Stomach (tissue), 9 donors: ENCODE data around the gene FBXL7. TPM values are rescaled to one million over a fixed set of nuclear protein-coding genes. Genes with fewer than 3 reads are reported as not detected.

Experiments
- DNase-seq, 2 donors: peaks; one replicate each; pipeline versions ENCODE4 v3.0.0 to v3.0.0-alpha.2; 2013 to 2019
- H3K27ac ChIP-seq, 5 donors: fragments of 200-600 bp in 4 of 5; sonication (generic) in 4 of 5; one replicate each; pipeline ENCODE4 v1.5.1; 2013 to 2019; ENCODE audit warnings: mild to moderate bottlenecking in 1 of 5, moderate library complexity in 1 of 5
- H3K27me3 ChIP-seq, 3 donors: fragments of 200-600 bp; sonication (generic); one replicate each; pipeline ENCODE4 v1.5.1; 2017 to 2019; ENCODE audit warnings: mixed run types in 1 of 3
- H3K36me3 ChIP-seq, 4 donors: fragments of 200-600 bp; sonication (generic); 1 replicate in 3 of 4; 2 replicates in 1 of 4; pipeline ENCODE4 v1.5.1; 2016 to 2019
- H3K4me1 ChIP-seq, 4 donors: fragments of 200-600 bp; sonication (generic); one replicate each; pipeline ENCODE4 v1.5.1; 2016 to 2019
- H3K4me3 ChIP-seq, 4 donors: fragments of 200-600 bp; sonication (generic) in 3 of 4; one replicate each; pipeline ENCODE4 v1.5.1; 2016 to 2019; ENCODE audit warnings: mild to moderate bottlenecking in 1 of 4
- H3K9me3 ChIP-seq, 4 donors: fragments of 200-600 bp; sonication (generic); one replicate each; pipeline ENCODE4 v1.5.1; 2016 to 2019
- CTCF ChIP-seq, 7 experiments: fragments of 450-650 bp in 4 of 7; fragments of 200-600 bp in 3 of 7; sonication (generic) in 3 of 7; IDR thresholded peaks; one replicate each; pipeline ENCODE4 v1.5.1; 2016 to 2019; ENCODE audit warnings: antibody characterized with exemption in 7 of 7, control low read depth in 2 of 7, mild to moderate bottlenecking in 1 of 7
- EP300 ChIP-seq: sonication (generic); formaldehyde crosslinking; IDR thresholded peaks from one replicate; pipeline ENCODE4 v1.6.1; 2017; ENCODE audit warnings: antibody characterized with exemption
- POLR2A ChIP-seq, 4 donors: fragments of 450-650 bp; IDR thresholded peaks; one replicate each; pipeline ENCODE4 v1.6.1; 2016; ENCODE audit warnings: antibody characterized with exemption in 4 of 4, control low read depth in 2 of 4, mild to moderate bottlenecking in 1 of 4, moderate library complexity in 1 of 4
- POLR2AphosphoS5 ChIP-seq, 3 donors: sonication (generic); formaldehyde crosslinking; IDR thresholded peaks; one replicate each; pipeline ENCODE4 v1.6.1; 2016; ENCODE audit warnings: antibody characterized with exemption in 3 of 3
- WGBS, 5 donors: extraction: QIAGEN DNeasy Blood & Tissue Kit in 3 of 5; methylation state at CpG; one replicate each; pipeline versions ENCODE4 v1.1.5 to v1.1.7; 2013 to 2018; 5-methylcytosine and 5-hydroxymethylcytosine counted together
- intact Hi-C: fragments of 100-400 bp; cut with DNase I; formaldehyde crosslinking; loops from one replicate; pipeline ENCODE4 v1.15.1; 2023; ENCODE audit warnings: low total_unique reads
- polyA plus RNA-seq, 3 donors: library from polyadenylated mRNA; stranded (reverse); fragments of 200-250 nt; gene quantifications; one replicate each; pipeline ENCODE4 v1.2.3, GENCODE V29; 2013
- total RNA-seq, 5 donors: library from RNA; depleted of rRNA; stranded (reverse); fragments of >200 nt; gene quantifications; one replicate each; pipeline versions ENCODE4 v1.1.0 to v1.2.3, GENCODE V29; 2014 to 2016
- donor health status: healthy with polysubstance abuse.
- donor health status: Bipolar disorder and iron deficiency.
- donor health status: healthy.

Gene FBXL7
- total and polyA plus RNA-seq, 8 donors = 3.6 to 17.1 (median 6.8) TPM

GRCh38 chr5:15550502-15551112, 50.6 kb downstream of the FBXL7 start:
- TF ChIP-seq EP300 (no peak), POLR2A (IDR thresholded peaks at IDR 0.05) (no peak), POLR2AphosphoS5 (IDR thresholded peaks at IDR 0.05) (no peak), CTCF (IDR thresholded peaks at IDR 0.05) (no peak)
- peak in 1 of 2 donors; percentile 60 for DNase-seq
- peaks cover 0 to 20% (median 5%) of the 10 kb centered on the region in 4 donors for H3K4me1 ChIP-seq
- H3K9me3 ChIP-seq = no peaks in the 10 kb centered on the region
- H3K36me3 ChIP-seq = no peaks in the 10 kb centered on the region
- 51 to 60% (median 53%) methylated on average over 4 of the region's 4 CpGs for WGBS, 5 donors
- H3K27ac ChIP-seq = no peak overlapping the region
- intact Hi-C loops = no loop called here
- H3K27me3 ChIP-seq = no peaks in the 10 kb centered on the region
- H3K4me3 ChIP-seq = no peak overlapping the region

GRCh38 chr5:15551113-15551504, 51.1 kb downstream of the FBXL7 start:
- H3K4me1 ChIP-seq = peaks cover 0 to 20% (median 5%) of the 10 kb centered on the region in 4 donors
- H3K27ac ChIP-seq = no peak overlapping the region
- no peaks in the 10 kb centered on the region for H3K27me3 ChIP-seq
- no peaks in the 10 kb centered on the region for H3K9me3 ChIP-seq
- intact Hi-C loops = no loop called here
- no peak for DNase-seq
- H3K36me3 ChIP-seq = no peaks in the 10 kb centered on the region
- no peak overlapping the region for H3K4me3 ChIP-seq
- TF ChIP-seq CTCF (IDR thresholded peaks at IDR 0.05) = no peak
- no peak for TF ChIP-seq POLR2A (IDR thresholded peaks at IDR 0.05)
- WGBS, 5 donors = 39 to 53% (median 50%) methylated on average over 4 of the region's 4 CpGs

- 41 to 65% (median 43%) methylated on average over 1 of the region's 1 CpG for WGBS, 5 donors
- intact Hi-C loops = no loop called here
- H3K27me3 ChIP-seq = no peaks in the 10 kb centered on the region
Observed at GRCh38 chr5:15554542-15554941, 54.6 kb downstream of the FBXL7 start.

GRCh38 chr5:15555176-15555575, 55.2 kb downstream of the FBXL7 start:
- peaks cover 0 to 25% (median 12%) of the 10 kb centered on the region in 4 donors for H3K4me1 ChIP-seq
- H3K36me3 ChIP-seq = no peaks in the 10 kb centered on the region
- no peak for DNase-seq
- no peaks in the 10 kb centered on the region for H3K27me3 ChIP-seq
- 78 to 91% (median 87%) methylated on average over 5 of the region's 5 CpGs for WGBS, 5 donors
- H3K9me3 ChIP-seq = no peaks in the 10 kb centered on the region
- no peak overlapping the region for H3K27ac ChIP-seq
- intact Hi-C loops = no loop called here
- H3K4me3 ChIP-seq = no peak overlapping the region
- TF ChIP-seq CTCF (IDR thresholded peaks at IDR 0.05) = no peak

More at GRCh38 chr5:15554542-15554941, 54.6 kb downstream of the FBXL7 start:
- TF ChIP-seq POLR2A (IDR thresholded peaks at IDR 0.05) (no peak), EP300 (no peak), CTCF (IDR thresholded peaks at IDR 0.05) (no peak), POLR2AphosphoS5 (IDR thresholded peaks at IDR 0.05) (no peak)
- Histone ChIP-seq H3K9me3 (no peaks in the 10 kb centered on the region), H3K4me3 (no peak overlapping the region), H3K36me3 (no peaks in the 10 kb centered on the region), H3K4me1 (peaks cover 0 to 30% (median 12%) of the 10 kb centered on the region in 4 donors), H3K27ac (no peak overlapping the region)
- DNase-seq = no peak
